ENCODE measurements around the gene PCARE.

- TF ChIP-seq ATF3 (IDR thresholded peaks at IDR 0.05) (no peak), SP1 (IDR thresholded peaks at IDR 0.05) (no peak), CTCF (IDR thresholded peaks at IDR 0.05; ENCODE audit: low read depth, low read length, missing input control) (no peak), EGR1 (IDR thresholded peaks at IDR 0.05; ENCODE audit: low read depth in 2 of 2) (no peak), RAD21 (IDR thresholded peaks at IDR 0.05) (no peak), JUND (IDR thresholded peaks at IDR 0.05) (no peak), FOXA1 (IDR thresholded peaks at IDR 0.05) (no peak), REST (IDR thresholded peaks at IDR 0.05) (no peak), ZBTB33 (IDR thresholded peaks at IDR 0.05) (no peak), YY1 (IDR thresholded peaks at IDR 0.05) (no peak), MAX (IDR thresholded peaks at IDR 0.05) (no peak), GABPA (IDR thresholded peaks at IDR 0.05 in 1 of 2, conservative IDR thresholded peaks at IDR 0.05 in 1 of 2) (no peak), TAF1 (conservative IDR thresholded peaks at IDR 0.05) (no peak), RXRA (IDR thresholded peaks at IDR 0.05) (no peak)
Observed at GRCh38 chr2:29112379-29112778, 38.1 kb upstream of the PCARE start.
